ENCODE measurements around the gene RHBDD2.
"Not testable (repeated sequence)": the region's sequence is repeated elsewhere in the genome, so short reads cannot be mapped to it uniquely, and the experiment has no call there.

RHBDD2 gene

DNA sequence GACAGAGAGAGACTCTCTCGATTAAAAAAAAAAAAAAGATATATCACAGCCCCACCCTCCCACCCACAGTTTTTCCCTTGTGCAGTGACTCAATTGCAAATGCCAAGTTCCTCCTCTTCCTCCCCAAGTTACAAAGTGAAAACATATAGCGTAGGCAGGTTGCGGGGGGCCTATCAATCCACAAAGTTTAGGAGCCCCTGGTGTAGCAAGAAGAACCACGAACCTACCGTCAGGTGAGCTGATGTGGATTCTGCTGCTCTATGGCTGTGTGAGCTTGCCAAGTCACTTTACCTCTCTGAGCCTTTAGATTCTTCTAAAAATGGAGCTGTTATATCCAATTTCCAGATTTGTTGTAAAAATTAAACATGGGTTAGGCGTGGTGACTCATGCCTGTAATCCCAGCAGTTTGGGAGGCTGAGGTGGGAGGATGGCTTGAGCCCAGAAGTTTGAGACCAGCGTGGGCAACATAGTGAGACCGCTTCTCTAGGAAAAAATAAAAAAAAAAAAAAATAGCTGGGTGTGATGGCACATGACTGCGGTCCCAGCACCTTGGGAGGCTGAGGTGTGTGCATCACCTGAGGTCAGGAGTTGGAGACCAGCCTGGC lies 8.2 kb upstream of the RHBDD2 start:
- ATAC-seq: no peak
- no peak for TF ChIP-seq ZC3H10 (CRISPR knock-in tag; IDR thresholded peaks at IDR 0.05)
- TF ChIP-seq RARB (CRISPR knock-in tag; IDR thresholded peaks at IDR 0.05): no peak
- no peak for TF ChIP-seq GLIS3 (CRISPR knock-in tag; IDR thresholded peaks at IDR 0.05)
- no peak for TF ChIP-seq CSRNP3 (CRISPR knock-in tag; IDR thresholded peaks at IDR 0.05)
- TF ChIP-seq ESRRG (CRISPR knock-in tag; IDR thresholded peaks at IDR 0.05): no peak
- no peak for TF ChIP-seq PATZ1 (CRISPR knock-in tag; IDR thresholded peaks at IDR 0.05; ENCODE audit: borderline replicate concordance)
- TF ChIP-seq ZNF565 (CRISPR knock-in tag; conservative IDR thresholded peaks at IDR 0.05; ENCODE audit: low read depth): no peak
- no peak for TF ChIP-seq ZNF70 (CRISPR knock-in tag; IDR thresholded peaks at IDR 0.05)
- TF ChIP-seq ISL1 (CRISPR knock-in tag; IDR thresholded peaks at IDR 0.05): no peak
- TF ChIP-seq, protein P1, sequence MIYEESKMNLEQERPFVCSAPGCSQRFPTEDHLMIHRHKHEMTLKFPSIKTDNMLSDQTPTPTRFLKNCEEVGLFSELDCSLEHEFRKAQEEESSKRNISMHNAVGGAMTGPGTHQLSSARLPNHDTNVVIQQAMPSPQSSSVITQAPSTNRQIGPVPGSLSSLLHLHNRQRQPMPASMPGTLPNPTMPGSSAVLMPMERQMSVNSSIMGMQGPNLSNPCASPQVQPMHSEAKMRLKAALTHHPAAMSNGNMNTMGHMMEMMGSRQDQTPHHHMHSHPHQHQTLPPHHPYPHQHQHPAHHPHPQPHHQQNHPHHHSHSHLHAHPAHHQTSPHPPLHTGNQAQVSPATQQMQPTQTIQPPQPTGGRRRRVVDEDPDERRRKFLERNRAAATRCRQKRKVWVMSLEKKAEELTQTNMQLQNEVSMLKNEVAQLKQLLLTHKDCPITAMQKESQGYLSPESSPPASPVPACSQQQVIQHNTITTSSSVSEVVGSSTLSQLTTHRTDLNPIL (CRISPR knock-in tag; IDR thresholded peaks at IDR 0.05; ENCODE audit: low read depth): no peak
- no peak for TF ChIP-seq ZFP30 (CRISPR knock-in tag; IDR thresholded peaks at IDR 0.05)

DNA sequence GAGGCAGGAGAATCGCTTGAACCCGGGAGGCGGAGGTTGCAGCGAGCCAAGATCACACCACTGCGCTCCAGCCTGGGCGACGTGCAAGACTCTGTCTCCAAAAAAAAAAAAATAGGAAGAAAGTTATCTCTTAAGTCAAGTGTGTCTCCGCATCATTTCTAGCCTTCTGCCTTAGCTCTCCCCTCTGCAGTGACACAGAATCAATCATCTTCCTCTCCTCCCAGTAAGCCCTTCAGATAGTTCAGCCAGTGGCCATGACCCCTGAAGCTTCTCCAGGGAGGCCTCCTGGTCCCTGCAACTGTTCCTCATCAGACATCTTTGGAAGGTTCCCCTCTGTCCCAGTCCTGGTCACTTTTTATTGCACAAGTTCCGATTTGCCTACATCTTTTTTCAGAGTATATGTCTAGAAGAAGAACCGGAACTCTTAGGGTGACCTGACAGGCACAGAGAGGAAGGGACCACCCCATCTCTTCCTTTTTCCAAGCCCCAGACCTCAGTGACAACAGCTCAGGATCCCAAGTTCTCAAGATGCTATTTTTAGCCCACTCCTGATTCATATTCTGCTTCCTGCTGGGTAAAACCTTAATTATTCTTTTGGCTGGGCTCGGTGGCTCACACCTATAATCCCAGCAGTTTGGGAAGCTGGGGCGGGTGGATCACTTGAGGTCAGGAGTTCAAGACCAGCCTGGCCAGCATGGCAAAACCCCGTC lies 6.6 kb upstream of the RHBDD2 start:
- ATAC-seq: peak; percentile 59
- TF ChIP-seq ISL1 (CRISPR knock-in tag; IDR thresholded peaks at IDR 0.05) (no peak), CSRNP3 (CRISPR knock-in tag; IDR thresholded peaks at IDR 0.05) (no peak)

- not testable (repeated sequence) for ATAC-seq
Observed at GRCh38 chr7:75874180-75874579, 4.7 kb upstream of the RHBDD2 start.

- no peak for ATAC-seq
- no peak for TF ChIP-seq TCF4 (CRISPR knock-in tag; IDR thresholded peaks at IDR 0.05; ENCODE audit: borderline replicate concordance)
Observed at GRCh38 chr7:75875113-75876080, 3.4 kb upstream of the RHBDD2 start.

GRCh38 chr7:75876126-75876881 lies 2.5 kb upstream of the RHBDD2 start:
- no peak for ATAC-seq
- TF ChIP-seq GLIS3 (CRISPR knock-in tag; IDR thresholded peaks at IDR 0.05) (no peak), ZC3H10 (CRISPR knock-in tag; IDR thresholded peaks at IDR 0.05) (no peak), ESRRG (CRISPR knock-in tag; IDR thresholded peaks at IDR 0.05) (no peak), PPARA (CRISPR knock-in tag; IDR thresholded peaks at IDR 0.05; ENCODE audit: borderline replicate concordance) (no peak), TSHZ2 (CRISPR knock-in tag; IDR thresholded peaks at IDR 0.05) (no peak), ISL1 (CRISPR knock-in tag; IDR thresholded peaks at IDR 0.05) (no peak), OSR1 (CRISPR knock-in tag; IDR thresholded peaks at IDR 0.05) (no peak), TOX (CRISPR knock-in tag; IDR thresholded peaks at IDR 0.05; ENCODE audit: borderline replicate concordance) (no peak), ZFP3 (CRISPR knock-in tag; IDR thresholded peaks at IDR 0.05) (no peak), ZFP30 (CRISPR knock-in tag; IDR thresholded peaks at IDR 0.05) (no peak), BACH2 (CRISPR knock-in tag; IDR thresholded peaks at IDR 0.05; ENCODE audit: borderline replicate concordance) (no peak), RARB (CRISPR knock-in tag; IDR thresholded peaks at IDR 0.05) (no peak), CSRNP3 (CRISPR knock-in tag; IDR thresholded peaks at IDR 0.05) (no peak)

Measured in SK-N-SH treated with all-trans-retinoic acid at 6 μM for 48 hours (cell line).